Common myeloid progenitor, CD34-positive (primary cell): ENCODE data around the gene OSTC.

Source experiments
- CTCF ChIA-PET: fragments of 350-600 bp; sonication (Branson Sonifier 250); formaldehyde crosslinking; loops from one replicate; lab custom pipeline; 2021; ENCODE audit warnings: antibody characterized with exemption; lab: Charles Lee
- POLR2A ChIA-PET: fragments of 350-600 bp; sonication (Branson Sonifier 250); formaldehyde crosslinking; loops from one replicate; lab custom pipeline; 2021; ENCODE audit warnings: antibody characterized with exemption; lab: Charles Lee
- DNase-seq, 3 donors: peaks; one replicate each; pipeline versions ENCODE4 v3.0.0 to v3.0.0-alpha.2; 2013
- H3K27ac ChIP-seq, 2 experiments: 1 replicate in 1 of 2; 2 replicates in 1 of 2; pipeline ENCODE4 v1.7.0; 2013; ENCODE audit warnings: inconsistent platforms in 2 of 2, low read length in 2 of 2, mild to moderate bottlenecking in 2 of 2, low read depth in 1 of 2, moderate library complexity in 1 of 2; ENCODE audit not compliant: severe bottlenecking in 2 of 2, insufficient read depth in 1 of 2, poor library complexity in 1 of 2
- H3K27me3 ChIP-seq, 5 experiments: replicated peaks in 2 of 5; 1 replicate in 3 of 5; 2 replicates in 2 of 5; pipeline versions ENCODE4 v1.6.1 to v1.7.0; 2013; ENCODE audit warnings: low read length in 4 of 5, mild to moderate bottlenecking in 2 of 5, moderate library complexity in 2 of 5, inconsistent platforms in 1 of 5; ENCODE audit not compliant: insufficient read depth in 5 of 5, control insufficient read depth in 4 of 5
- H3K36me3 ChIP-seq, 4 experiments: 1 replicate in 2 of 4; 2 replicates in 2 of 4; pipeline versions ENCODE4 v1.6.1 to v1.7.0; 2013; ENCODE audit warnings: low read length in 3 of 4, control low read depth in 1 of 4, mild to moderate bottlenecking in 1 of 4; ENCODE audit not compliant: control insufficient read depth in 4 of 4, insufficient read depth in 4 of 4
- H3K4me1 ChIP-seq, 4 experiments: 1 replicate in 3 of 4; 2 replicates in 1 of 4; pipeline versions ENCODE4 v1.6.1 to v1.7.1; 2013; ENCODE audit warnings: low read length in 3 of 4, mild to moderate bottlenecking in 3 of 4, control low read depth in 1 of 4, inconsistent platforms in 1 of 4, moderate library complexity in 1 of 4; ENCODE audit not compliant: control insufficient read depth in 4 of 4, insufficient read depth in 4 of 4; ENCODE audit errors: control extremely low read depth in 1 of 4
- H3K4me3 ChIP-seq, 7 experiments: 1 replicate in 4 of 7; 2 replicates in 3 of 7; pipeline versions ENCODE4 v1.5.1 to v1.7.0; 2013; ENCODE audit warnings: mild to moderate bottlenecking in 7 of 7, low read length in 6 of 7, moderate library complexity in 6 of 7, inconsistent platforms in 2 of 7, low read depth in 2 of 7, control low read depth in 1 of 7; ENCODE audit not compliant: insufficient read depth in 4 of 7, control insufficient read depth in 1 of 7; ENCODE audit errors: extremely low read depth in 1 of 7
- H3K9me3 ChIP-seq, 5 experiments: 1 replicate in 4 of 5; 2 replicates in 1 of 5; pipeline versions ENCODE4 v1.6.1 to v1.7.1; 2013; ENCODE audit warnings: low read length in 4 of 5, mild to moderate bottlenecking in 2 of 5, inconsistent platforms in 1 of 5, low read depth in 1 of 5, moderate library complexity in 1 of 5; ENCODE audit not compliant: control insufficient read depth in 4 of 5, insufficient read depth in 2 of 5; ENCODE audit errors: control extremely low read depth in 1 of 5
- WGBS: methylation state at CpG from one replicate; pipeline ENCODE4 v1.1.5; 2013; ENCODE audit not compliant: insufficient coverage; 5-methylcytosine and 5-hydroxymethylcytosine counted together

OSTC gene

GRCh38 chr4:108674356-108674977 is 24.1 kb downstream of the OSTC start:
- Histone ChIP-seq H3K4me1 (no peaks in the 10 kb centered on the region), H3K36me3 (peaks cover 0 to 5% (median 0%) of the 10 kb centered on the region in 4 experiments), H3K4me3 (no peak overlapping the region), H3K9me3 (no peaks in the 10 kb centered on the region), H3K27ac (no peak overlapping the region), H3K27me3 (no peaks in the 10 kb centered on the region)
- ChIA-PET POLR2A (no interaction called here), CTCF (interaction anchor here (1.2 to 1.4 kb wide), 2 partner anchors 7 to 10 kb away, joined by 3 read pairs; no protein-coding TSS in a partner anchor)
- WGBS, result no CpG with 5 or more reads among the region's 4 CpGs
- no peak for DNase-seq

DNA sequence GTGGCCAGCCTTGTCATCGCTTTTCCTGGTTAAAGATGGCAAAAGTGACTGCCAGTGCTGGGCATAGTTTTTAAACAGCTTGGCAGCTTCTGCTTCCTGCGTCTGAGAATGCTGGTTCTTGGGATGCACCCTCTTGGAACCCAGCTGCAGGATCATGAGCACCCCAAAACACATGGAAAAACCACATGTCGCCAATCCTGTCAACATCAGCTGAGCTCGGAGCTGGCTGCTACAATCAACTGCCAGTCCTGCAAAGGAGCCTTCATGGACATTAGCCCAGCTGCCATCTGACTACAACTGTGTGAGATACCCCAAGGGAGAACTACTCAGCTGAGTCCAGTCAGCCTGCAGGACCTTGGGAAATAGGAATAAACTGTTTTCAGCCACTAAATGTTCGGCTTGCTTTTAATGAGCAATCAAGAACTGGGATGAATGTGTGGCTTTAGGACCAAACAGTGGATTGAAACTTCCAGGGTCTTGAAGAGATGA is 31.0 kb downstream of the OSTC start:
- CTCF ChIA-PET, result interaction anchor here (0.6 to 1.7 kb wide), 6 partner anchors 14 to 864 kb away, joined by 3 to 4 read pairs (median 3); no protein-coding TSS in a partner anchor
- Histone ChIP-seq H3K36me3 (no peaks in the 10 kb centered on the region), H3K9me3 (no peaks in the 10 kb centered on the region), H3K4me1 (no peaks in the 10 kb centered on the region), H3K27ac (no peak overlapping the region), H3K4me3 (no peak overlapping the region), H3K27me3 (peaks cover 0 to 9% (median 2%) of the 10 kb centered on the region in 5 experiments)
- POLR2A ChIA-PET, result no interaction called here
- DNase-seq, result no peak
- 94% methylated on average over 2 of the region's 5 CpGs for WGBS

GRCh38 chr4:108683479-108683878 is 33.1 kb downstream of the OSTC start:
- POLR2A ChIA-PET, result no interaction called here
- Histone ChIP-seq H3K36me3 (no peaks in the 10 kb centered on the region), H3K4me3 (no peak overlapping the region), H3K9me3 (no peaks in the 10 kb centered on the region), H3K27me3 (peaks cover 0 to 20% (median 4%) of the 10 kb centered on the region in 5 experiments), H3K27ac (no peak overlapping the region), H3K4me1 (no peaks in the 10 kb centered on the region)
- peak; percentile 46 to 70 (median 64) for DNase-seq
- CTCF ChIA-PET, result interaction anchor here (0.6 to 1.9 kb wide), 5 partner anchors 10 to 722 kb away, joined by 3 to 7 read pairs (median 4); no protein-coding TSS in a partner anchor
- 0% methylated on average over 2 of the region's 5 CpGs for WGBS

GRCh38 chr4:108685036-108685686 is 34.8 kb downstream of the OSTC start:
- Histone ChIP-seq H3K27ac (no peak overlapping the region), H3K9me3 (peaks cover 0 to 8% (median 0%) of the 10 kb centered on the region in 5 experiments), H3K4me3 (no peak overlapping the region), H3K36me3 (no peaks in the 10 kb centered on the region), H3K27me3 (peaks cover 0 to 31% (median 4%) of the 10 kb centered on the region in 5 experiments), H3K4me1 (no peaks in the 10 kb centered on the region)
- ChIA-PET CTCF (interaction anchor here (0.6 to 1.9 kb wide), 8 partner anchors 8 to 720 kb away, joined by 3 to 7 read pairs (median 3); no protein-coding TSS in a partner anchor), POLR2A (interaction anchor here (0.5 kb wide), 1 partner anchor 84 kb away, joined by 4 read pairs; no protein-coding TSS in a partner anchor)
- no peak for DNase-seq
- WGBS, result no CpG with 5 or more reads among the region's 4 CpGs

DNA sequence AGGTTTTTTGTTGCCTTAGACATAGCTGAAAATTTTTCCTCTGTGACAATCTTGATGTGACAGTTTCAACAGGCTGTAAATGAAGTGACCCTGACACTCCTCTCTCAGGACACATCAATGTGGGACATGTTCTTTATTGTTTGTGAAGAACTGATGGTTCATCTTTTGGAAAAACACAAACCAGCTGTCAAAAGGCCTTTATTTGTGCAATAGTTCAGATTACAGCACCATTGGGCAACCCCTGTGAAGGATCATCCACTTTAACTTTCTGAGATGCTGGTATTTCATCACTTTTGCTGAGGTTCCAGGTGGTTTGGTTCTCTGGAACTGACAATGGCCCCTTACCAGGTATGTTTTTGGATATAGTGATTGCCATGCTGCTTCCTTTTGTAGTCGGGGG is 40.3 kb downstream of the OSTC start:
- Histone ChIP-seq H3K27me3 (peaks cover 0 to 59% (median 5%) of the 10 kb centered on the region in 5 experiments), H3K27ac (no peak overlapping the region), H3K36me3 (no peaks in the 10 kb centered on the region), H3K9me3 (peaks cover 0 to 8% (median 0%) of the 10 kb centered on the region in 5 experiments), H3K4me3 (no peak overlapping the region), H3K4me1 (no peaks in the 10 kb centered on the region)
- ChIA-PET POLR2A (no interaction called here), CTCF (no interaction called here)
- DNase-seq, result no peak
- WGBS, result no CpG with 5 or more reads among the region's 1 CpG

DNA sequence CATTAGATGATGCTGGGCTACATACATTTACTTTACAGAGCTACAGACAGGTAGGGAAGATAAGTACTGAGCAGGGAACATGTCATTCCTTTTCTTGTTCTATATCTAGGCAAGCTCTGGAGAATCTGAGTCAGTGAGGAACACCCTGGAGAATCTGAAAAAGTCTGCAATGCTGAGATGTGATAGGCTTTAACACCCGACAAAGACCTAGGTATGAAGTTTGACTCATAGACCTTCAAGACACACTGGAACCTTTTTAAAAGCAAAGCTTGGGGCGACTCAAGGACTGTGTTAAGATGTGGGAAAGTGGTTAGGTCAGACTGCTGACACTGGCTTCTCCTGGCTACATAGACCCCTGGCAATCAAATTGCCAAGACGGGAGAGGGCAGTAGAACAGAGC is 42.8 kb downstream of the OSTC start:
- Histone ChIP-seq H3K27me3 (peaks cover 0 to 69% (median 16%) of the 10 kb centered on the region in 5 experiments), H3K4me1 (no peaks in the 10 kb centered on the region), H3K4me3 (no peak overlapping the region), H3K9me3 (peaks cover 0 to 8% (median 0%) of the 10 kb centered on the region in 5 experiments), H3K36me3 (no peaks in the 10 kb centered on the region), H3K27ac (no peak overlapping the region)
- 100% methylated on average over 3 of the region's 3 CpGs for WGBS
- POLR2A ChIA-PET, result no interaction called here
- no peak for DNase-seq
- CTCF ChIA-PET, result interaction anchor here (1.2 to 1.8 kb wide), 2 partner anchors 9 to 11 kb away, joined by 3 to 7 read pairs; no protein-coding TSS in a partner anchor
